ENCODE results near the gene NDRG2.

NDRG2 gene

DNA sequence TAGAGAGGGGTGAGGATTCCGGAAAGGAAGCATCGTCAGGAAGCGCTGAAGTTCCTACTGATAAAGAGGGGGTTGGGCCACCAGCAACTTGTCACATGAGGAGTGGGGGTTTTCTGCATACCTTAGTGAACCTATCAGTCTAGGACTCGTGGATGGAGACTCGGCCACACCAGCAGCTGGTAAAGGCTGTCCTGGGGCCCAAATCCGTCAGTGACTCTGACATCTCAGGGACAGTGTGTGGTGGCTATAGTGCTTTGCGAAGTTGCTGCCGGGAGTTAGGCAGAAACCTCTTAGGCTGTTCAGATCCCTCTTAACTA, 53.2 kb downstream of the NDRG2 start:
- FAIRE-seq (no peak), DNase-seq (ENCODE audit: low spot score) (no peak)

DNA sequence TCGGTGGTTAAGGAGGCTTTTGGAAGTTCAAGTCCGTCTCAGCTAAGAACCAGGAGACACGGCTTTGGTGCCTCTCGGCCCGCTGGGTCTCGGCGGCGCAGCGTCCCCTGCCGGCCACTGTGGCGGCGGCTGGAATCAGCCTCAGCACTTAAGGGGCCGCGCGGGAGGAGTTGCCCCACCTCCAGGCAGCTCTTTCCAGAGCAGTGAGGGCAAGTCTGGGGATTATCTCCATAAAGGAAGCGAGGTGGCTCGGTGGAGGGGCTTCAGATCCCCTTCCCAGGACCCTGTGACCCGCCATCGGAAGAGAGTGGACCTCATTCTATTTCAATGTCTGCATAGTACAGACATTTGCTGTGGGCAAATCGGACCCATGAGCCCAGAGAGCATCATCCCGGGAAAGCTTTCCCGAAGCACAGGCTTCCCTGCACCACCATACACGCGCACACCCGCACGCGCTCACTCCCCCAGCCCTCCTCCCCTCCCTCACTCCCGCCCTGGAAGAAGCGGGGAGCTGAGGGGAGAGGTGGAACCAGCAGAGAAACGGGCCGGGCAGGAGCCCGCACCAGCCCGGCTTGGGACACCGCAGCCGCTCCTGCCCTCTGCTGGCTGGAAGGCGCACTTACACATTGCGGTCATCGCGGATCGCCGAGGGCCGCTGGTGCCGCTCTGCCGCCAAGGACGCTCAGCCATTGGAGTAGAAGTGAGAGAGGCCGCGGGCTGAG, 53.7 kb downstream of the NDRG2 start:
- peak; percentile 99 for FAIRE-seq
- DNase-seq (ENCODE audit: low spot score), result peak; percentile 97

DNA sequence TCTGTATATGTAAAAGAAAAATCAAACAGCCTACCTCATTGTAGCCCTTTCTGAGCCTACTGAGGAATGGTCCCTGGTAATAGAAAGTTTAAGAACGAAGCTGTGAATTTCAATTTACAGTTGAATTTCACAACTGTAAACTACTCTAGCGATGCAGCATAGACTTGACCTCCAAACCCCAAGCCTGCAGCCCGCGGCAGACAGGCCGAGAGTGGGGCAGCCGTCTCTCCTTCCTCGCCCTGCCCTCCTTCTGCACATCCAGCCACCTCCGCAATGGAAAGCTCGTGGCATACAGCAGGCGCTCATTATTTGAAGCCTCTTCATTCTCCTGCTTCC, 54.2 kb downstream of the NDRG2 start:
- FAIRE-seq, result no peak
- no peak for DNase-seq (ENCODE audit: low spot score)

DNA sequence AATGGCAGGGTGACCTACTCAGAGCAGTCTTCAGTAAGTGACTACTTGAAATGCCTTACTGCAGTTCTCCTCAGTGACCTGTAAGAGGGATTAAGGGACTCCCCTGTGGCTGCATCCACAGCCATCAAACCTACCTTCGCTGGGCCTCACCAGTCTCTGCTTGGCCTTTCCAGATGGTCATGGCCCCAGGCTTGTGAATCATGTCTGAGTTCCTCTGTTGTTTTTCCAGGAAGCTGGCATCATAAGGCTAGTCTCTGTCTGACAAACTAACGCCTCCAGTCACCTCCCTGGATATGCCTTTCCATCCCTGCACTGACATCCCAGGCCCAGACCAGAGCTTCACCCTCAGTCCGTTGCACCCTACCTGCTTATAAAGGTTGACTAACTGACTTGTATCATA, 55.5 kb downstream of the NDRG2 start:
- peak; percentile 52 for FAIRE-seq
- DNase-seq (ENCODE audit: low spot score), result no peak
